Liver (tissue), 9 donors: ENCODE results near the gene MARS1. TPM values are rescaled to one million over a fixed set of nuclear protein-coding genes. Genes with fewer than 3 reads are reported as not detected.
A peak's percentile ranks its signal among the peaks of the same experiment; 100 is the strongest.

Experiments
- DNase-seq: peaks from one replicate; pipeline ENCODE4 v3.0.0-alpha.2; 2017; ENCODE audit warnings: low spot score
- H3K27ac ChIP-seq, 2 donors: one replicate each; pipeline ENCODE4 v1.7.0; 2013; ENCODE audit warnings: inconsistent platforms in 2 of 2, low read length in 2 of 2, control low read depth in 1 of 2, low read depth in 1 of 2, mild to moderate bottlenecking in 1 of 2
- H3K27me3 ChIP-seq, 4 donors: one replicate each; pipeline versions ENCODE4 v1.6.1 to v1.7.0; 2013; ENCODE audit warnings: low read length in 3 of 4, inconsistent platforms in 1 of 4, mild to moderate bottlenecking in 1 of 4, moderate library complexity in 1 of 4; ENCODE audit not compliant: control insufficient read depth in 4 of 4, insufficient read depth in 4 of 4
- H3K36me3 ChIP-seq, 4 donors: one replicate each; pipeline versions ENCODE4 v1.6.1 to v1.7.0; 2013; ENCODE audit warnings: low read length in 3 of 4, mild to moderate bottlenecking in 3 of 4, low read depth in 1 of 4, moderate library complexity in 1 of 4; ENCODE audit not compliant: control insufficient read depth in 4 of 4, insufficient read depth in 3 of 4
- H3K4me1 ChIP-seq, 4 donors: one replicate each; pipeline versions ENCODE4 v1.6.1 to v1.7.0; 2013; ENCODE audit warnings: low read length in 3 of 4, mild to moderate bottlenecking in 3 of 4, moderate library complexity in 1 of 4; ENCODE audit not compliant: control insufficient read depth in 4 of 4, insufficient read depth in 4 of 4
- H3K4me3 ChIP-seq, 3 donors: one replicate each; pipeline versions ENCODE4 v1.6.1 to v1.7.0; 2013; ENCODE audit warnings: low read length in 3 of 3, control low read depth in 1 of 3, low read depth in 1 of 3, mild to moderate bottlenecking in 1 of 3
- H3K9ac ChIP-seq, 2 donors: one replicate each; pipeline ENCODE4 v1.7.0; 2013; ENCODE audit warnings: low read length in 2 of 2, mild to moderate bottlenecking in 2 of 2, moderate library complexity in 2 of 2, control low read depth in 1 of 2, low read depth in 1 of 2
- H3K9me3 ChIP-seq, 4 donors: one replicate each; pipeline versions ENCODE4 v1.6.1 to v1.7.0; 2013; ENCODE audit warnings: low read length in 3 of 4; ENCODE audit not compliant: control insufficient read depth in 4 of 4
- EGR1 ChIP-seq, 2 donors: IDR thresholded peaks; 2 replicates each; pipeline ENCODE4 v1.6.1; 2016 to 2018; ENCODE audit warnings: antibody characterized with exemption in 2 of 2, low read depth in 2 of 2
- FOXA1 ChIP-seq: IDR thresholded peaks from 2 replicates; pipeline ENCODE4 v1.6.1; 2016; ENCODE audit warnings: antibody characterized with exemption
- FOXA2 ChIP-seq: IDR thresholded peaks from 2 replicates; pipeline ENCODE4 v1.6.1; 2016; ENCODE audit warnings: antibody characterized with exemption
- GABPA ChIP-seq, 2 donors: IDR thresholded peaks in 1 of 2; conservative IDR thresholded peaks in 1 of 2; 2 replicates each; pipeline ENCODE4 v1.6.1; 2016; ENCODE audit warnings: antibody characterized with exemption in 2 of 2, mild to moderate bottlenecking in 1 of 2, moderate library complexity in 1 of 2
- HNF4A ChIP-seq, 2 donors: conservative IDR thresholded peaks; 2 replicates each; pipeline ENCODE4 v1.6.1; 2016; ENCODE audit warnings: antibody characterized with exemption in 2 of 2, mild to moderate bottlenecking in 2 of 2
- HNF4G ChIP-seq: IDR thresholded peaks from 2 replicates; pipeline ENCODE4 v1.6.1; 2016; ENCODE audit warnings: antibody characterized with exemption
- JUND ChIP-seq, 2 donors: IDR thresholded peaks; 2 replicates each; pipeline ENCODE4 v1.6.1; 2016; ENCODE audit warnings: antibody characterized with exemption in 2 of 2
- NR2F2 ChIP-seq: IDR thresholded peaks from 2 replicates; pipeline ENCODE4 v1.6.1; 2016; ENCODE audit warnings: antibody characterized with exemption
- RAD21 ChIP-seq, 2 donors: IDR thresholded peaks; 2 replicates each; pipeline ENCODE4 v1.6.1; 2016; ENCODE audit warnings: antibody characterized with exemption in 2 of 2, mild to moderate bottlenecking in 2 of 2
- RXRA ChIP-seq, 2 donors: IDR thresholded peaks; 2 replicates each; pipeline ENCODE4 v1.6.1; 2017 to 2018; ENCODE audit warnings: antibody characterized with exemption in 2 of 2, mild to moderate bottlenecking in 1 of 2
- SP1 ChIP-seq: IDR thresholded peaks from 2 replicates; pipeline ENCODE4 v1.6.1; 2018; ENCODE audit warnings: antibody characterized with exemption, mild to moderate bottlenecking
- TAF1 ChIP-seq: conservative IDR thresholded peaks from 2 replicates; pipeline ENCODE4 v1.6.1; 2016; ENCODE audit warnings: antibody characterized with exemption, mild to moderate bottlenecking
- YY1 ChIP-seq: IDR thresholded peaks from 2 replicates; pipeline ENCODE4 v1.6.1; 2016; ENCODE audit warnings: antibody characterized with exemption, mild to moderate bottlenecking
- WGBS: extraction: QIAGEN DNeasy Blood & Tissue Kit; methylation state at CpG from one replicate; pipeline ENCODE4 v1.1.7; 2013; 5-methylcytosine and 5-hydroxymethylcytosine counted together
- polyA plus RNA-seq, 2 donors: library from polyadenylated mRNA; stranded (reverse) in 1 of 2; unstranded in 1 of 2; fragments of 200-250 nt in 1 of 2; fragments of >200 nt in 1 of 2; fragmentation: Nextera tagmentation in 1 of 2; extraction: Ambion mirVana in 1 of 2; gene quantifications; one replicate each; pipeline versions ENCODE4 v1.2.1 to v1.2.3, GENCODE V29; 2013 to 2015
- total RNA-seq, 2 donors: library from RNA; depleted of rRNA; stranded (reverse); fragments of >200 nt; gene quantifications; one replicate each; pipeline ENCODE4 v1.2.3, GENCODE V29; 2014
- TF ChIP-seq, protein P1 (sequence below): IDR thresholded peaks from 2 replicates; pipeline ENCODE4 v1.6.1; 2016; ENCODE audit warnings: antibody characterized with exemption
- TF ChIP-seq, protein P2 (sequence below): IDR thresholded peaks from 2 replicates; pipeline ENCODE4 v1.6.1; 2016; ENCODE audit warnings: antibody characterized with exemption, mild to moderate bottlenecking
- TF ChIP-seq, protein P3 (sequence below): IDR thresholded peaks from 2 replicates; pipeline ENCODE4 v1.6.1; 2016; ENCODE audit warnings: antibody characterized with exemption
- TF ChIP-seq, protein P4 (sequence below): IDR thresholded peaks from 2 replicates; pipeline ENCODE4 v1.6.1; 2016; ENCODE audit warnings: antibody characterized with exemption
- TF ChIP-seq, protein P5 (sequence below): fragments of 150-350 bp; IDR thresholded peaks from 2 replicates; pipeline ENCODE4 v1.5.1; 2017; ENCODE audit warnings: improper control_type of control experiment, low read depth, low read length; ENCODE audit not compliant: missing input control
- donor health status: healthy.
- donor health status: healthy.
- donor health status: healthy.
- donor health status: healthy.
- donor health status: healthy.

Gene MARS1
- total and polyA plus RNA-seq, 4 donors: 43.9 to 83.3 (median 56.0) TPM

DNA sequence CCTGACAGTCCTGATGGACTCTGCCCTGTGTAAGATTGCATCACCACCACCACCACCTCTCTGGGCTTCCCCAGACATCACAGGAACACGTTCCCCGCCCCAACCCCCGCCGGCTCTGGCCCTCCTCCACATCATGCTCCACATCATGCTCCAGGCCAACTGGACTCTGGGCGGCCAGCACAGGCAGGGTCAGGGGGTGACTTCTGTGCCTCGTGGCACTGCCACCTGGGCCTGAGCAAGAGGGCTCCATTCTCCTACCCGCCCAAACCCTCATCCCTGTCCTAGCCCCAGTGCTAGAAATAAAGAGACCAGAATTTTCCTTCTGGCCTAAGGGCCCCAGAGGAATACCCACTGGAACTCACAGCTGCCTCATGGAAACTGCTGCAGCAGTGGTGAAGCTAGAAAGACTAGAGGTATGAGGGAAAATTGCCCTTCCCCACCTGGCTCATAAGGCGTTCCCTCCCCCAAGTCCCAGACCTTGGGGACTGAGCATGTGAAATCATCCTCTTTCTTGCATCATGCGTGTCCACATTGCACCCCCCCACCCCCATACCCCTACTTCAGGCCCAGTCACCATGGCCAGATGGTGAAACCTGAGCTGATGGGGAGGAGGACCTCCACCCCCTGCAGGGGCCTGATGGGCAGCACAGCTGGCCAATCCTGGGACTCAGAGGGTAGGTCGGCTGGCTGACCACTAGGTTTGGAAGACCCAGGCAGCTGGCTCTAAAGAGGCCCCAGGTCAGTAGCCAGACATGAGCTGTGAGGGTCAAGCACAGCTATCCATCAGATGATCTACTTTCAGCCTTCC lies 33.1 kb upstream of the MARS1 start, which contains the start of gene INHBE:
TSS of gene INHBE (plus strand) at position 742 of the 808 bp plus-strand sequence. CDS start 230 bp downstream, outside the sequence.
- no peaks in the 10 kb centered on the region for H3K36me3 ChIP-seq
- TF ChIP-seq, protein P1, sequence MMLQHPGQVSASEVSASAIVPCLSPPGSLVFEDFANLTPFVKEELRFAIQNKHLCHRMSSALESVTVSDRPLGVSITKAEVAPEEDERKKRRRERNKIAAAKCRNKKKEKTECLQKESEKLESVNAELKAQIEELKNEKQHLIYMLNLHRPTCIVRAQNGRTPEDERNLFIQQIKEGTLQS: peak; percentile 90
- peak; percentile 91 for TF ChIP-seq NR2F2
- TF ChIP-seq SP1: peak; percentile 90
- TF ChIP-seq FOXA2: no peak
- peak; percentile 4 to 43 for TF ChIP-seq RAD21 (IDR thresholded peaks at IDR 0.05)
- peak; percentile 91 to 95 for TF ChIP-seq RXRA (IDR thresholded peaks at IDR 0.05)
- peak; percentile 12 to 64 for TF ChIP-seq EGR1 (IDR thresholded peaks at IDR 0.05; ENCODE audit: low read depth in 2 of 2)
- TF ChIP-seq, protein P2, sequence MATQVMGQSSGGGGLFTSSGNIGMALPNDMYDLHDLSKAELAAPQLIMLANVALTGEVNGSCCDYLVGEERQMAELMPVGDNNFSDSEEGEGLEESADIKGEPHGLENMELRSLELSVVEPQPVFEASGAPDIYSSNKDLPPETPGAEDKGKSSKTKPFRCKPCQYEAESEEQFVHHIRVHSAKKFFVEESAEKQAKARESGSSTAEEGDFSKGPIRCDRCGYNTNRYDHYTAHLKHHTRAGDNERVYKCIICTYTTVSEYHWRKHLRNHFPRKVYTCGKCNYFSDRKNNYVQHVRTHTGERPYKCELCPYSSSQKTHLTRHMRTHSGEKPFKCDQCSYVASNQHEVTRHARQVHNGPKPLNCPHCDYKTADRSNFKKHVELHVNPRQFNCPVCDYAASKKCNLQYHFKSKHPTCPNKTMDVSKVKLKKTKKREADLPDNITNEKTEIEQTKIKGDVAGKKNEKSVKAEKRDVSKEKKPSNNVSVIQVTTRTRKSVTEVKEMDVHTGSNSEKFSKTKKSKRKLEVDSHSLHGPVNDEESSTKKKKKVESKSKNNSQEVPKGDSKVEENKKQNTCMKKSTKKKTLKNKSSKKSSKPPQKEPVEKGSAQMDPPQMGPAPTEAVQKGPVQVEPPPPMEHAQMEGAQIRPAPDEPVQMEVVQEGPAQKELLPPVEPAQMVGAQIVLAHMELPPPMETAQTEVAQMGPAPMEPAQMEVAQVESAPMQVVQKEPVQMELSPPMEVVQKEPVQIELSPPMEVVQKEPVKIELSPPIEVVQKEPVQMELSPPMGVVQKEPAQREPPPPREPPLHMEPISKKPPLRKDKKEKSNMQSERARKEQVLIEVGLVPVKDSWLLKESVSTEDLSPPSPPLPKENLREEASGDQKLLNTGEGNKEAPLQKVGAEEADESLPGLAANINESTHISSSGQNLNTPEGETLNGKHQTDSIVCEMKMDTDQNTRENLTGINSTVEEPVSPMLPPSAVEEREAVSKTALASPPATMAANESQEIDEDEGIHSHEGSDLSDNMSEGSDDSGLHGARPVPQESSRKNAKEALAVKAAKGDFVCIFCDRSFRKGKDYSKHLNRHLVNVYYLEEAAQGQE: peak; percentile 76
- peak; percentile 92 for TF ChIP-seq TAF1
- TF ChIP-seq, protein P3, sequence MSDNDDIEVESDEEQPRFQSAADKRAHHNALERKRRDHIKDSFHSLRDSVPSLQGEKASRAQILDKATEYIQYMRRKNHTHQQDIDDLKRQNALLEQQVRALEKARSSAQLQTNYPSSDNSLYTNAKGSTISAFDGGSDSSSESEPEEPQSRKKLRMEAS: peak; percentile 94
- TF ChIP-seq HNF4A (conservative IDR thresholded peaks at IDR 0.05): peak; percentile 94 to 95
- TF ChIP-seq HNF4G: peak; percentile 93
- peak; percentile 6 for TF ChIP-seq FOXA1
- TF ChIP-seq GABPA (IDR thresholded peaks at IDR 0.05 in 1 of 2, conservative IDR thresholded peaks at IDR 0.05 in 1 of 2): no peak
- TF ChIP-seq, protein P4, sequence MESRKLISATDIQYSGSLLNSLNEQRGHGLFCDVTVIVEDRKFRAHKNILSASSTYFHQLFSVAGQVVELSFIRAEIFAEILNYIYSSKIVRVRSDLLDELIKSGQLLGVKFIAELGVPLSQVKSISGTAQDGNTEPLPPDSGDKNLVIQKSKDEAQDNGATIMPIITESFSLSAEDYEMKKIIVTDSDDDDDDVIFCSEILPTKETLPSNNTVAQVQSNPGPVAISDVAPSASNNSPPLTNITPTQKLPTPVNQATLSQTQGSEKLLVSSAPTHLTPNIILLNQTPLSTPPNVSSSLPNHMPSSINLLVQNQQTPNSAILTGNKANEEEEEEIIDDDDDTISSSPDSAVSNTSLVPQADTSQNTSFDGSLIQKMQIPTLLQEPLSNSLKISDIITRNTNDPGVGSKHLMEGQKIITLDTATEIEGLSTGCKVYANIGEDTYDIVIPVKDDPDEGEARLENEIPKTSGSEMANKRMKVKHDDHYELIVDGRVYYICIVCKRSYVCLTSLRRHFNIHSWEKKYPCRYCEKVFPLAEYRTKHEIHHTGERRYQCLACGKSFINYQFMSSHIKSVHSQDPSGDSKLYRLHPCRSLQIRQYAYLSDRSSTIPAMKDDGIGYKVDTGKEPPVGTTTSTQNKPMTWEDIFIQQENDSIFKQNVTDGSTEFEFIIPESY: peak; percentile 86
- TF ChIP-seq JUND (IDR thresholded peaks at IDR 0.05): peak in 1 of 2 donors; percentile 67
- TF ChIP-seq, protein P5, sequence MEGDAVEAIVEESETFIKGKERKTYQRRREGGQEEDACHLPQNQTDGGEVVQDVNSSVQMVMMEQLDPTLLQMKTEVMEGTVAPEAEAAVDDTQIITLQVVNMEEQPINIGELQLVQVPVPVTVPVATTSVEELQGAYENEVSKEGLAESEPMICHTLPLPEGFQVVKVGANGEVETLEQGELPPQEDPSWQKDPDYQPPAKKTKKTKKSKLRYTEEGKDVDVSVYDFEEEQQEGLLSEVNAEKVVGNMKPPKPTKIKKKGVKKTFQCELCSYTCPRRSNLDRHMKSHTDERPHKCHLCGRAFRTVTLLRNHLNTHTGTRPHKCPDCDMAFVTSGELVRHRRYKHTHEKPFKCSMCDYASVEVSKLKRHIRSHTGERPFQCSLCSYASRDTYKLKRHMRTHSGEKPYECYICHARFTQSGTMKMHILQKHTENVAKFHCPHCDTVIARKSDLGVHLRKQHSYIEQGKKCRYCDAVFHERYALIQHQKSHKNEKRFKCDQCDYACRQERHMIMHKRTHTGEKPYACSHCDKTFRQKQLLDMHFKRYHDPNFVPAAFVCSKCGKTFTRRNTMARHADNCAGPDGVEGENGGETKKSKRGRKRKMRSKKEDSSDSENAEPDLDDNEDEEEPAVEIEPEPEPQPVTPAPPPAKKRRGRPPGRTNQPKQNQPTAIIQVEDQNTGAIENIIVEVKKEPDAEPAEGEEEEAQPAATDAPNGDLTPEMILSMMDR: peak; percentile 19
- TF ChIP-seq YY1: peak; percentile 74
- H3K4me3 ChIP-seq: peak within 1 kb of the TSS; percentile 67 to 92 (median 77)
- peak; percentile 80 for DNase-seq
- 28% methylated on average over 10 of the region's 10 CpGs for WGBS
- H3K9me3 ChIP-seq: no peaks in the 10 kb centered on the region
- H3K27me3 ChIP-seq: no peaks in the 10 kb centered on the region
- peak within 1 kb of the TSS; percentile 94 to 96 for H3K27ac ChIP-seq
- peaks cover 14 to 57% (median 30%) of the 10 kb centered on the region in 4 donors for H3K4me1 ChIP-seq
- H3K9ac ChIP-seq: peak within 1 kb of the TSS; percentile 60 to 96
